HG03108 (cell line): Measurements from ENCODE around the gene PDE4D.
"Not testable (repeated sequence)": the region's sequence is repeated elsewhere in the genome, so short reads cannot be mapped to it uniquely, and the experiment has no call there.

Source experiments
- ATAC-seq: cut with Tn5 transposase; IDR thresholded peaks from one replicate; pipeline ENCODE4 v1.9.1; 2021; ENCODE audit warnings: moderate library complexity; ENCODE audit not compliant: unreplicated experiment

Gene PDE4D

DNA sequence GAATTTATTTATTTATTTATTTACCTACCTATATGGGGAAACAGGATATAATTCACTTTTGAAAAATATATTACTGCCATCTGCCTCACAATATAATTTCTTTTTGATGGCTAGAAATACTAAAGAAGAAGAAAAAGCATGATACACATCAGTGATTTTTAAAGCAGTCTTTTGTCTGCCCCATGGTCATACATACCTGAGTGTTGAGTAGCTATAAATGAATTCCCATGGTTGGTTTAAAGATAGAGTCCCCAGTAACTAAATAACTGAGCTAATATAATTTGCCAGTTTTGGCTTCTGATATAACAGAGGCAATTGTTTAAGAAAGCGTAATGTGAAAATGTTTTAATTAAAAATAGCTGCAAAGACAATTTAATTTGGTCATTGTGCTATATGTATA lies 447.8 kb downstream of the PDE4D start:
- no peak for ATAC-seq

DNA sequence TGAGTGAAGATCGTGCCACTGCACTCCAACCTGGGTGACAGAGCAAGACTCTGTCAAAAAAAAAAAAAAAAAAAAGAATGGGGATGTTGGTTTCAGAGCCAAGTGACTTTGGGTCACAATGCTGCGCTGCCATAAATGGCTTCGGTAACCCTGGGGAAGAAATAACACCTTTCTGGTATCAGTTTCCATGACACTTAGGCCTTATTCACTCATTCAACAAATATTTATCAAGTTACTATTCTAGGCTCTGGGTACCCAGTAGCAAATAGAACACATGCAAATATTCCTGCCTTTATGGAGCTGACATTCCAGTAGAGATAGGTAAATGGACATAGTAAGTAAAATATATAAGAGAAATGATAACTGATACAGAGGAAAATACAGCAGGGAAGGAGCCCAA lies 454.2 kb downstream of the PDE4D start:
- ATAC-seq = no peak

DNA sequence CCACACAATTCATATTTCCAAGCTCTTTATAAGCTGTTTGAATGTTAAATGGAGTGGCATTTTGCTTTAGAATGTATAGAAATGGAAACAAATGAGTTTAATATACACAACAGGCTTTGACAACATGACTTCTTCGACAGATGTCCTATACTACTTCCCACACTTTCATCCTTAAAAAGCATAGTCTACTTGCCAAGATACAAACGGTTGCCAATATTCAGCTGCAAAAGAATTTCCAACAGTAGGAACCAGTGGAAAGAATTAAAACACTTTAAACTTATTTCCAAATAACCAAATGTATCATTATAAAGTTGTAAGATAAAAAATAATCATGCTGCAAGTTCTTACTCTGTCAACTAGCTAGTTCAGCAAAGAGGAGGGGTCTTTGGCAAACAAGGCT lies 456.4 kb downstream of the PDE4D start:
- no peak for ATAC-seq

DNA sequence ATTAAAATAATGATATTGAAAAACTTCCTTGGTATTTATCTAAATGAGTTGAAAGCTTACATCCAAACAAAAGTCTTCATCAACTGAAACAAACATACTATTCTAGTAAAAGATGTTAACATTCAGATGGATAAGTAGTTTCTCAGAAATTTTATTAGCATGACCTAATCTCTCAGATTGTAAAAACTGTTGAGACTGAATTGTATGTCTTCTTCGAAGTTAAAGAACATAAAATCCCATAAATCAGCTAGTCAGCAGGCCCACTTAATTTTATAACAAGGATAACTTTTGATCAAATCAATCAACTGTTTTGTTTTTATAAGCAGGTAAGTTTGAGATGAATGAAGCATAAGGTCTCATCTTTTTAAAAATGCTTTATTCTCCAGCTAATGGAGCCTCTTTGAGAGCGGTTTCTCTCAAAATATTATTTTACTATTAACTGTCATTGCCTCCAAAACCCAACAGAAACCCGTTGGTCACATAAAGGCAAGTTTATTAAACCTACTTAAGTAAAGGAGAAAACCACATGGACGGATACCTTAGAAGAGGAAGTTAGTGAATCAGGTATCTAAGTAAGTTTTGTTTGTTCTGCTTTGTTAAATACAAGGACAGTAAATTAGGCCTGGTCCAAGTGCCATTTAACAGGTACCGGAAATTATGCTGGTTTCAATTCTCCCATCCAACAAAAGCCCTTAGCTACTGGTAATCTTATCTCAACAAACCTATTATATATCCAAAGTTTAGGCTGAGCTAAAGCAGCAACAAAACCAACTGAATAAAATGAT lies 457.0 kb downstream of the PDE4D start:
- ATAC-seq = no peak

DNA sequence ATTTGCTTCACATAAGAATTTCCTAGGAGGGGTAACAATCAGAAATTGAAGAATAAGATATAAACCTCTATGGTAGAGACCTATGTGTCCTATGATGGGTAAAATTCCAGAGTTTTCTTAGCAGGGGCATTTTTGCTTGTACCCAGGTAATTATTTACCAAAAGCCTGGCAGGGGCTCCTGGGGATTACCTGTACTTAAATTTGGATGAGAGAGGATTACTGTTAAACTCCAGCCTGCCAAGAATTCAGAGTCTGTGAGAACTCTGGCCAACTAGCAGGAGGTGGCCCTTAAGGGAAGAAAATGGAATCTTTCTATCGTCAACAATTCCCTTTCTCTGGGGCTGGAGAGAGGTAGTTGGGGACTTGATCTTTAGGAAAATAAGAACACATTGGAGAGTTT lies 460.4 kb downstream of the PDE4D start:
- no peak for ATAC-seq

DNA sequence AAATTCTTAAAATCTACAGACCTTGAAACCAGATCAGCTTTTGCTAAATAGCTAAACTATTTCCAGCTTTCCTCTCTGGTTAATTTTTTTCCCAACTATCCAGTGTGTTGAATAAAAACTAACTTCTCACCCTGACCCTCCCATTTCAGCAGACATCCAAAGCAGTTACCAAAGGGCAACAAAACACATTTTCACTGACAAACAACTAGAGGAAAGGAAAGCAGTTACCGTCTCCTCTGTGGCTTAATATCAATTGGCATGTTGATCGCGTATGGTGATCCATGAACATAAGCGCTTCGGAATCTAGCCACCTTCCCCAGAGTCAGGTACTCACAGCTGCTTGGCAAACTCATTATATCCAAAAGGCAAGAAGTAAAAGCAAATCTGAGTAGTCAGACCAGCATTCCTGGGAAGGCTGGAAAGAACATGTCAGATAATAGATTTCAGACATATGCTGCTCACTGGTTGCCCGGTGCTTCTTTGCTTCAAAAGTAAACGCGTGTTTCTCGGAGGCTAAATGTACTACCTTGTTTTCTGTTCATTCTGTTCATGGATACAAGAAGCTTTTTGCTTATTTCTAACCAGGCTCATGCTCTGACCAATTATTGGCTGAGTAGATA lies 463.4 kb downstream of the PDE4D start:
- ATAC-seq = no peak

DNA sequence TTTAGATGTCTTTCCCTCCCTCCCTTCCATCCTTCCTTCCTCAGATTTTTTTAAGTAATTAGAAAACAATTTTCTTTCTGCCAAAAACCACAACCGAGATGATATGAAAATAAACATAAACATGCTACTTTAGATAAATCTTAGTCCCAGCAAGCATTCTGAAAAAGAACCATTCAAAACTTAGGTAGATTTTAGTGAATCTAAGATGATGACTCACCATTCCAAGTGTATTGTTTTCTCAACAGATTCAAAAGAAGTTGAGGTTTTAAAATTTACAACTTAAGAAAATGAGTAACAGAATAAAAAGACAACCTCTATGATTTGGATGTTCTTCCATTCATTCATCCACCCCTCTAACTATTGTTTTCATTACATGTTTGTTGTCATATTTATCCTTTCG lies 465.1 kb downstream of the PDE4D start:
- ATAC-seq = no peak

DNA sequence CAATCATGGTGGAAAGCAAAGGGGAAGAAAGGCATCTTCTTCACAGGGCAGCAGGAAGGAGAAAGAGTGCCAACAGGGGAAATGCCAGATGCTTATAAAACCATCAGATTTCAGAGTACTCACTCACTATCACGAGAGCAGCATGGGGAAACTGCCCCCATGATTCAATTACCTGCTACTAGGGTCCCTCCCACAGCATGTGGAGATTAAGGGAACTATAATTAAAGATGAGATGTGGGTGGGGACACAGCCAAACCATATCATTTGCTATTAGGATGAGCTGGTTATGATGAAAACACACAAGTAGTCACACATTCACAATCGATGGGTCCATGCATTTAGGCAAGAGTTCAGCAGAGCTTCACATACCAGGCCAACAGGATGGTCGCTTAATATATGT lies 469.0 kb downstream of the PDE4D start:
- no peak for ATAC-seq

DNA sequence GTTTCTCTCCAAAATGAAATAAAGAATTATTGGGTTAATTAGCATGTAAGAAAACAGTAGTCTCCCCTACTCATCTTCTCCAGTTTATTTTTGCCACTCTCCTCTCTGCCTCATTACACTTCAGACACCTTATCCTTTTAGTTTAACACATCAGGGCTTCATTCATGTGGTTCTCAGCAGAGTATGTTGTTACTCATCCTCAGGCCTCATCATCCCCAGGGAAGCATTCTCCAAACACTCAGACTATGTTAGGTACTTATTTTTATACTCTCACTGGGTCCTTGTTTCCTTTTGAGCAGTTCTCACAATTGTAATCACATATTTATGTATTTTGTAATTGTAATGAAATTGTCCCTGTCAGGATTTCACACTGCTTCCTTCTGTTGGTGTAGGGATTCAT lies 470.5 kb downstream of the PDE4D start:
- ATAC-seq = no peak

DNA sequence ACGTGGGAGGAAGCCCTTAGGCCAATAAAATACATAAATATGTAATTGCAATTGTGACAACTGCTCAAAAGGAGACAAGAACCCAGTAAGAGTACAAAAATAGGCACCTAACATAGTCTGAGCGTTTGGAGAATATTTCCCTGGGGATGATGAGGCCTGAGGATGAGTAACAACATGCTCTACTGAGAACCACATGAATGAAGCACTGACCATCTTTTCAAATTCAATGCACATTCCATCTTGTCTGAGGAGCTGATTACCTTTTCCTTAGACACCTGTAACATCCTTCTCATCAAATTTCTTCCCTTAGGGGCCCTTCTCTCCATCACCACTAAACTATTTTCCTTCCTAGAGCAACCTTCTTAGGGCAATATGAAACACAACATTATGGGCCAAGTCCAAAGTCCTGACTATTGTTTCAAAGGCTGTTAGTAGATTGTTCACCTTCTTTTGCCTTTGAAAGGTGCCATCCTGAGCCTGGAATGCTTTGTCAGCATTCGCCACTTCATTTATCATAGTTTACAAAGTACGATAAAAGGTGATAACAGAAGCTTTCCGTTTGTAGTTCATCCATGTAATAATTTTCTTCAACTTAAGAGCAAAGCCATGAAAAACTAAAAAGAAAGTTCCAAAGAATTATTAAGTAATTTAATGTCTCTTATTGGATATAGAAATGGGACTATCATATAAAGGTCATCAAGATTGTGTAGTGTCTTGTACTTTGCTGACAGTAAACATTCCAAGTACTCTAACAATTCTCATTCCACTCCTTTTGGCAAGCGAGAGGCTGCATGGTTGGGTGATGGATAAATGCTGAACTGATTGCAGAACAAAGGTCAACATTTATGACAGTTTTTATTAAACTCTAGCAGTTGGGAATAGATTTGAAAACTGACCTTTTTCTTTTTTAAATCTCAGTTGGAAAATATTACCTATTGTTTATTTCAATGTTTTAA lies 471.3 kb downstream of the PDE4D start:
- ATAC-seq = no peak

DNA sequence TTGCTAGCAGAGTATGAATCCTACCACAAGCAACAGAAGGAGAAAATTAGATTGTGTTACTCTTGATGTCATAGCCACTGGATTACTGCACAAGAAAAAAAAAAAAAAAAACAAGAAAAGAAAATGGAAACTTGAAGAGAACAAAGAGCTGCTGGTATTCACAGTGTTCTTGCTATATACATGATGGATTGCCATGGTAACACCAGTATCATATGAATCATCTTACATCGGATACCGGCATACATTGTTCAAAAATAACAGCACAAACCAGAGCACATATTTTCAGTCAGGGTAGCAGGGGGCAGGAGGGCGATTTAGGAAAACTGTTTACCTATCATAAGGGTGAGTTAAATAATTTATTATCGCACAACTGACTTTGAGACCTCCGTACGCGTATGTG lies 472.9 kb downstream of the PDE4D start:
- no peak for ATAC-seq

DNA sequence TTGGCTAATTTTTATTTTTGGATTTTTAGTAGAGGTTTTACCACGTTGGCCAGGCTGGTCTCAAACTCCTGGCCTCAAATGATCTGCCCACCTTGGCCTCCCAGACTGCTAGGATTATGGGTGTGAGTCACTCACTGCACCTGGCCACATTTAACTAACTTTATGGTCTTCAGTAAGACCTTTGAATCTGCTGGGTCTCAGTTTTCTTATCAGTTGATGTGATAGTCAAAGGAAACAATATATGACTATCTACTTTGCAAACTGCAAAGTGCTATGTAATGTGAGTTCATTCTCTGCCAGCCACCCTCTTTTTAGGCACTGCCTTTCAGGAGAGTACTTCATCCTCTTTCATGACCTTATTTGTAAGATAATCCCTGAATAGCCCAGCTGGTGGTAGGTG lies 474.7 kb downstream of the PDE4D start:
- no peak for ATAC-seq

DNA sequence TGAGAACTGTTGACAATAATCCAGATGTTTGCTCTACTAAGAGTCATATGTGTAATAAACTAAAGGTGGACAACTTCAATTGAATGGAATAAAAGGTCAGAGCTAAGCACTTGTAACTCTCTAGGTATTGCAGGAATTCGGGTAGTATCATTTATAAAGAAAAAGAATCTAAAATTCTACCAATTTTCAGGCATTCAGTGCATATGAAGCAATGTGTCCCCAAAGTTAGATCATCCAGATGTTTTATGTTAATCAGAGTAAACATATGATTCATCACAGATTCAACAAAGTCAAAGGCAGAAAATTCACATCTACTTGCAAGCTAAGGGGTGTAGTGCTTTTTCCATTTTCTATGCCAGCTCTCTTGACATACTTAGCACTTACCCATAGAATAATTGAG lies 477.1 kb downstream of the PDE4D start:
- no peak for ATAC-seq

DNA sequence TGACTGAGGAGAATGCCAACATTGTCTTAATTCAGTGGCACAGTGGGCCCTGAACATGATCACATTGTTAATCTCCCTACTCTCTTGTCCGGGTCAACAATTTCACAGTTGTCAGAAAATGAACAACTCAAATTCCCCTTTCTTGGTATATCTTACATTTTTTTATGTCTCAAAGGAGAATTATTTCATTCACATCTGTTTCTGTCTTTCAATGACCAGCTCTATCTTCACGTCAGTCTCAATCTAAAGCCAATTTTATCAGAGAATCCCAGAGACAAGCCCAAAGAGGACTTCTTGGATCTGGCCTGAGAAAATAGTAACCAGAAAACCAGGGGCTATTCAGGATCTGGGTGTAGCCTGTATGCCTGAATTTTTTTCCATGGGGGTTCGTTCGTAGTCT lies 477.5 kb downstream of the PDE4D start:
- ATAC-seq = no peak

DNA sequence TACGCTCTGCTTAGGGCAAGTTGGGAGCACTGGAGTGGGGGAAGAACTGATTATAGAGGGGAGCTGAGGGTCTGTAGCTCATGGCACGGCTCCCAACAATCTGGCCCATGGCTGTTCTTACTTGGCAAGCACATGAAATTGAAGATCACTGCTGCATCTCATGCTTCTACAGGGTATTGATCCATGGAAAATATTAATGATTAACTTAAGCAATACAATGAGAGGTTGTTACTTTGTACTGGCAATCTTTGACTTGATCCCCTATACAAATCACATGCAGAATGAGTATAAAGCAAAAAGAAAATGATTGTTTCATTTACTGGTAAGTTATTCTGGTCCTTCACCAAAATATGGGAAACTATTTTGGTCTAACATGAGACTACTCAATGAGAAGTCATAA lies 481.1 kb downstream of the PDE4D start:
- no peak for ATAC-seq

DNA sequence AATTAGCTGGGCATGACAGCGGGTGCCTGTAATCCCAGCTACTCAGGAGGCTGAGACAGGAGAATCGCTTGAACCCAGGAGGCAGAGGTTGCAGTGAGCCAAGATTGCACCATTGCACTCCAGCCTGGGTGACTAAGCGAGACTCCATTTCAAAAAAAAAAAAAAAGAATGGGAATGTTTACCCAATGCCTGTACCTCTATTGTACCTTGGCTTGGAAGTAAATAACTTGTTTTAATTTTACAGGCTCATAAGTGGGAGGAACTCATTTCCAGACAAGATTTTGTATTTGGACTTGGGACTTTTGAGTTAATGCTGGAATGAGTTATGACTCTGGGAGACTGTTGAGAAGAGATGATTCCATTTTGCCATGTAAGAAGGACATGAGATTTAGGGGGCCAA lies 484.5 kb downstream of the PDE4D start:
- ATAC-seq = not testable (repeated sequence)

DNA sequence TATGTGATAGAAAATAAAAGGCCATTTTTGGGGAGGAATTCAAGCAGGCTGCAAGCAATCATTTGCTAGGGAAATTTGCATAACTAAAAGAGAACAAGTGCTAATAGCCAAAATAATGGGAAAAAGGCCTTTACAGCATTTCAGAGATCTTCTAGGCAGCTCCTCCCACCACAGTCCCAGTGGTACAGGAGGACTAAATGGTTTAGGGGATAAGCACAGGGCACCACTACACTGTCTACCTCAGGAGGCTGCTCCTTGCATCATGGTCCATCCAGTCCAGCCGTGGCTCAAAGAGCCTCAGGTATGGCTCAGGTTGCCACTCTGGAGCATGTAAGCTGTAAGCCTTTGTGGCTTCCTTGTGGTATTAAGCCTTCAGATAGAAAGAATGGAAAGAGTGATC lies 485.6 kb downstream of the PDE4D start:
- ATAC-seq = no peak

DNA sequence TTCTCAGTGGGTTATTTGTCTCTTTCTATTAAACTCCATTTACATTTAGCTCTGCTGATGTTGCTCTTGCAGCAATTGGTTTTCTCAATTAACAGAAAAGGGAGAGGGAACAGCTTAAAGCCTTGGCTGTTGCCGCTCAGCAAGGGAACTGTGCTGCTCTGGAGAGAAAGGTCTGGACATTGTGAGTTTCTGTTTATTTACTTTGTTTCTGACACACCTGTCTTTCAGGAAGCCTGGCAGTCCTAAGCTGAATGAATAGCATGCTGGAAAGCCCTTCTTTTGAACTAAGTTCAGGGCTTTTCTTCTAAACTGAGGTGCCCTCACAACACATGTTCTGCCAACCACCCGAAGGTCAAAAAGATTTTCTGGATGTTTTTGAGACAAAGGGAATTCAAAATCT lies 491.9 kb downstream of the PDE4D start:
- ATAC-seq = no peak

DNA sequence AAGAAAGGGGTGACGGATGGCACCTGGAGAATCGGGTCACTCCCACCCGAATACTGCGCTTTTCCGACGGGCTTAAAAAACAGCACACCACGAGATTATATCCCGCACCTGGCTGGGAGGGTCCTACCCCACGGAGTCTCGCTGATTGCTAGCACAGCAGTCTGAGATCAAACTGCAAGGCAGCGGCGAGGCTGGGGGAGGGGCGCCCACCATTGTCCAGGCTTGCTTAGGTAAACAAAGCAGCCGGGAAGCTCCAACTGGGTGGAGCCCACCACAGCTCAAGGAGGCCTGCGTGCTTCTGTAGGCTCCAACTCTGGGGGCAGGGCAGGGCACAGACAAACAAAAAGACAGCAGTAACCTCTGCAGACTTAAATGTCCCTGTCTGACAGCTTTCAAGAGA lies 498.6 kb downstream of the PDE4D start:
- not testable (repeated sequence) for ATAC-seq

DNA sequence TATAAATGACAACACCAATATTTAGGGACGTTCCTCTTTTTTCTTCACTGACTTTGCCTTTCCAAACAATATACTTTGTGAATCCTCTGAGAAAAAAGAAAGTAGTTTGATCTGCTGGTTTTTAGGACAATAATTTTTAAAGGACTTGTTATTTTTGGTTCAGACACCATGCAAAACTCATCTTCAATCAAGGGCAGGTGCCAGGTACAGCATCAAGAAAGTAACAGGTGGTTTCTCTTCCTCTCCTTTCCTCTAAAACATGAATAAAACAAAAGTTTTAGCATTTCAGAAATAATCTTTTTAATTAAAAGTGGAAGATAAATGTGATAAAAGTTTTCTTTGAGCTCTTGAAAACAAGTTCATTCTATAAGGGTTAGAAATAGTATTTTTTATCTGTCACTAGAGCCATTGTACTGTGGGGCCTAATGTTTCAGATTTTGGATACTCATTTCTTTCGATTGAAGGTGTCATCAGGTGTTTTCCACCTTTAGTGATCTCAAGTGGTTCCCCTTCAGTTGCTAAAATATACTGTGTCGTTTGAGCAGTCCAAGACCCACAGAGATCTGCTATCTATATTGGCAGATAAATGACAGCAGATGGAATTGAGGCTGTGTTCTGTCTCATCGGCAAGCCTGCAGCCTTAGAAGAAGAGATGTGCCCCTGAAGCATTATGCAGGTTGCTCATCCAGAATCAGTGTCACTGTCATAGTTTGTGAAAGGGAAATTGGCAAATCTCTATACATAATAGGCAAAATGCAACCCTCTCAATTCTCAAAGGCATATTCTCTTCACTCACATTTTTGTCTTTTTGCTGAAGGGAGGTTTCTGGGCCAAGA lies 499.7 kb downstream of the PDE4D start:
- no peak for ATAC-seq

DNA sequence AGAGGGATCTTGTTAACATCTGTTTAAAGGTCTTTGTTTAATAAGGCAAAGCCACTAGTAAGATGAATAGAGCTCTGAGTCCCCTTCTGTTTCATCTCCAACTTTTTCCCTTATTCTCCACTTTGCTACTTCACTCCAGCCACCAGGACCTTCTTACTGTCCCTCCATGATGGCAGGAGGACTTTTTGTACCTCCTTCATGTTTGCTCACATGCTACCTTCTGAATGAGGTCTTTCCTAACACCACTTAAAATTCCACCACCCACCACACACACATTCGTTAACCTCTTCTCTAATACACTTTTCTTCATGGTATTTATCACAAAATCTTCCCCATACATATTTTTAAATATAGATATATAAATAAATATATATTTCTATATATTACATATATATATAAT lies 501.9 kb downstream of the PDE4D start:
- ATAC-seq = no peak
